Lower leg skin (tissue), 4 donors: ENCODE results near the gene CLEC3B. TPM values are rescaled to one million over a fixed set of nuclear protein-coding genes. Genes with fewer than 3 reads are reported as not detected.

Experiments used
- DNase-seq, 2 donors: peaks; one replicate each; pipeline ENCODE4 v3.0.0-alpha.2; 2019; ENCODE audit warnings: low spot score in 2 of 2
- H3K4me3 ChIP-seq: fragments of 200-600 bp; sonication (generic); 2 replicates; pipeline ENCODE4 v1.5.1; 2017; ENCODE audit warnings: mild to moderate bottlenecking, low read depth; ENCODE audit not compliant: poor library complexity, severe bottlenecking
- CTCF ChIP-seq, 3 donors: fragments of 450-650 bp; IDR thresholded peaks; one replicate each; pipeline ENCODE4 v1.5.1; 2016; ENCODE audit warnings: antibody characterized with exemption in 3 of 3, mild to moderate bottlenecking in 3 of 3, moderate library complexity in 2 of 3
- POLR2A ChIP-seq, 2 donors: fragments of 450-650 bp; IDR thresholded peaks; one replicate each; pipeline ENCODE4 v1.6.1; 2016 to 2017; ENCODE audit warnings: antibody characterized with exemption in 2 of 2, mild to moderate bottlenecking in 1 of 2, moderate library complexity in 1 of 2
- WGBS, 2 donors: methylation state at CpG; one replicate each; pipeline ENCODE4 v1.1.5; 2018; 5-methylcytosine and 5-hydroxymethylcytosine counted together
- intact Hi-C: fragments of 100-400 bp; cut with DNase I; formaldehyde crosslinking; loops from one replicate; pipeline ENCODE4 v1.15.0; 2023; ENCODE audit warnings: low total_unique reads
- total RNA-seq, 4 donors: library from RNA; depleted of rRNA; stranded (reverse); fragments of >200 nt; gene quantifications; one replicate each; pipeline ENCODE4 v1.1.0, GENCODE V29; 2016

Gene CLEC3B
- total RNA-seq, 4 donors from 2014 or later: 15.0 to 113 (median 29.8) TPM

- WGBS, 2 donors: 63 to 67% methylated on average over 6 of the region's 6 CpGs
- peak in 1 of 2 donors; percentile 13 for DNase-seq
- H3K4me3 ChIP-seq: no peak overlapping the region
- TF ChIP-seq CTCF (IDR thresholded peaks at IDR 0.05) (no peak), POLR2A (IDR thresholded peaks at IDR 0.05) (no peak)
- intact Hi-C loops: no loop called here
Observed at GRCh38 chr3:44987332-44987731, 38.8 kb upstream of the CLEC3B start.

- DNase-seq: peak in 1 of 2 donors; percentile 63
- H3K4me3 ChIP-seq: no peak overlapping the region
- TF ChIP-seq POLR2A (IDR thresholded peaks at IDR 0.05) (no peak), CTCF (IDR thresholded peaks at IDR 0.05) (no peak)
- WGBS, 2 donors: 95 to 98% methylated on average over 2 of the region's 2 CpGs
- intact Hi-C loops: no loop called here
Observed at GRCh38 chr3:44988073-44988472, 38.0 kb upstream of the CLEC3B start.

- intact Hi-C loops: no loop called here
- H3K4me3 ChIP-seq: no peak overlapping the region
- TF ChIP-seq POLR2A (IDR thresholded peaks at IDR 0.05) (no peak), CTCF (IDR thresholded peaks at IDR 0.05) (no peak)
Observed at GRCh38 chr3:44989141-44989540, 37.0 kb upstream of the CLEC3B start.

GRCh38 chr3:44989636-44990373 is 36.3 kb upstream of the CLEC3B start:
- H3K4me3 ChIP-seq: no peak overlapping the region
- TF ChIP-seq CTCF (IDR thresholded peaks at IDR 0.05) (no peak), POLR2A (IDR thresholded peaks at IDR 0.05) (no peak)
- WGBS, 2 donors: 73 to 89% methylated on average over 1 of the region's 1 CpG
- intact Hi-C loops: no loop called here
- DNase-seq: peak in 1 of 2 donors; percentile 74

More at GRCh38 chr3:44989141-44989540, 37.0 kb upstream of the CLEC3B start:
- DNase-seq: peak in 1 of 2 donors; percentile 76
- WGBS, 2 donors: 84 to 90% methylated on average over 8 of the region's 8 CpGs

- peak in 1 of 2 donors; percentile 6 for DNase-seq
- intact Hi-C loops: no loop called here
- WGBS, 2 donors: 83 to 100% methylated on average over 1 of the region's 1 CpG
- no peak overlapping the region for H3K4me3 ChIP-seq
- no peak for TF ChIP-seq CTCF (IDR thresholded peaks at IDR 0.05)
- no peak for TF ChIP-seq POLR2A (IDR thresholded peaks at IDR 0.05)
Observed at GRCh38 chr3:44991326-44991725, 34.8 kb upstream of the CLEC3B start.
